Measurements from ENCODE around the gene TNFRSF12A.
A peak's percentile ranks its signal among the peaks of the same experiment; 100 is the strongest.

The TNFRSF12A gene

GRCh38 chr16:3007059-3007956 lies 12.9 kb upstream of the TNFRSF12A start:
- DNase-seq (ENCODE audit: low spot score), result no peak
- ChIA-PET POLR2A (ENCODE audit: low non-redundant PET) (interaction anchor here (0.6 to 1.0 kb wide), 3 partner anchors 10 to 151 kb away, joined by 3 read pairs; no protein-coding TSS in a partner anchor), CTCF (interaction anchor here (0.9 to 1.0 kb wide), 2 partner anchors 24 to 51 kb away, joined by 4 read pairs; no protein-coding TSS in a partner anchor)
- no peak for TF ChIP-seq CTCF (conservative IDR thresholded peaks at IDR 0.05; ENCODE audit: low read depth)
- no peak overlapping the region for H3K27ac ChIP-seq

GRCh38 chr16:3007957-3008689 lies 12.0 kb upstream of the TNFRSF12A start:
- no peak for DNase-seq (ENCODE audit: low spot score)
- no peak overlapping the region for H3K27ac ChIP-seq
- no peak for TF ChIP-seq CTCF (conservative IDR thresholded peaks at IDR 0.05; ENCODE audit: low read depth)
- POLR2A ChIA-PET (ENCODE audit: low non-redundant PET), result interaction anchor here (0.6 to 1.0 kb wide), 3 partner anchors 11 to 16 kb away, joined by 3 to 5 read pairs (median 3); no protein-coding TSS in a partner anchor
- CTCF ChIA-PET, result interaction anchor here (0.9 to 1.0 kb wide), 2 partner anchors 23 to 50 kb away, joined by 4 read pairs; no protein-coding TSS in a partner anchor

GRCh38 chr16:3008690-3009037 lies 11.5 kb upstream of the TNFRSF12A start:
- no peak overlapping the region for H3K27ac ChIP-seq
- ChIA-PET POLR2A (ENCODE audit: low non-redundant PET) (interaction anchor here (0.6 to 1.0 kb wide), 2 partner anchors 13 to 16 kb away, joined by 3 to 5 read pairs; no protein-coding TSS in a partner anchor), CTCF (no interaction called here)
- no peak for DNase-seq (ENCODE audit: low spot score)
- no peak for TF ChIP-seq CTCF (conservative IDR thresholded peaks at IDR 0.05; ENCODE audit: low read depth)

GRCh38 chr16:3009568-3010390 lies 10.4 kb upstream of the TNFRSF12A start:
- no peak for TF ChIP-seq CTCF (conservative IDR thresholded peaks at IDR 0.05; ENCODE audit: low read depth)
- POLR2A ChIA-PET (ENCODE audit: low non-redundant PET), result interaction anchor here (0.6 to 3.7 kb wide), 4 partner anchors 12 to 1086 kb away, joined by 3 to 49 read pairs (median 4); partner anchors contain the start of gene TNFRSF12A
- CTCF ChIA-PET, result interaction anchor here (0.6 to 1.7 kb wide), 6 partner anchors 12 to 282 kb away, joined by 3 to 6 read pairs (median 3); no protein-coding TSS in a partner anchor
- DNase-seq (ENCODE audit: low spot score), result peak; percentile 65
- no peak overlapping the region for H3K27ac ChIP-seq

GRCh38 chr16:3010510-3010909 lies 9.7 kb upstream of the TNFRSF12A start:
- ChIA-PET POLR2A (ENCODE audit: low non-redundant PET) (interaction anchor here (0.6 to 3.7 kb wide), 4 partner anchors 11 to 1087 kb away, joined by 3 to 49 read pairs (median 6); partner anchors contain the start of gene TNFRSF12A), CTCF (interaction anchor here (0.7 to 1.7 kb wide), 4 partner anchors 12 to 26 kb away, joined by 3 to 6 read pairs (median 4); no protein-coding TSS in a partner anchor)
- DNase-seq (ENCODE audit: low spot score), result no peak
- TF ChIP-seq CTCF (conservative IDR thresholded peaks at IDR 0.05; ENCODE audit: low read depth), result no peak
- no peak overlapping the region for H3K27ac ChIP-seq

Measured in RWPE1 (cell line).